Activated B cell treated with CpG ODN at 0.5 μM for 24 hours (primary cell): ENCODE data around the gene UBE2E1. TPM values are rescaled to one million over a fixed set of nuclear protein-coding genes. Genes with fewer than 3 reads are reported as not detected.

Experiments used
- ATAC-seq: fragments of 200-7000 bp; cut with Tn5 transposase; one replicate; pipeline ENCODE4 v1.10.0; 2021; ENCODE audit warnings: low read depth, mild to moderate bottlenecking, moderate library complexity
- CTCF ChIA-PET: fragments of 350-600 bp; sonication (Branson Sonifier 250); formaldehyde crosslinking; loops from one replicate; lab custom pipeline; 2021; ENCODE audit warnings: antibody characterized with exemption; lab: Charles Lee
- POLR2A ChIA-PET: fragments of 350-600 bp; sonication (Branson Sonifier 250); formaldehyde crosslinking; loops from one replicate; lab custom pipeline; 2021; ENCODE audit warnings: antibody characterized with exemption; lab: Charles Lee
- DNase-seq: peaks from one replicate; pipeline ENCODE4 v3.0.0; 2022
- H3K27ac Mint-ChIP-seq: one replicate; pipeline ENCODE4 v1.8.0; 2020; ENCODE audit warnings: mixed read lengths
- H3K27me3 Mint-ChIP-seq: one replicate; pipeline ENCODE4 v1.8.0; 2021; ENCODE audit warnings: mixed read lengths
- H3K36me3 Mint-ChIP-seq: one replicate; pipeline ENCODE4 v1.8.0; 2021; ENCODE audit warnings: low read depth, mixed read lengths
- H3K4me1 Mint-ChIP-seq: one replicate; pipeline ENCODE4 v1.8.0; 2021; ENCODE audit warnings: mixed read lengths
- H3K4me3 Mint-ChIP-seq: one replicate; pipeline ENCODE4 v1.8.0; 2020; ENCODE audit warnings: mild to moderate bottlenecking, mixed read lengths
- H3K9me3 Mint-ChIP-seq: one replicate; pipeline ENCODE4 v1.8.0; 2020; ENCODE audit warnings: mixed read lengths
- intact Hi-C: fragments of 100-400 bp; cut with micrococcal nuclease; formaldehyde crosslinking; loops from one replicate; pipeline ENCODE4 v1.15.1; 2024
- total RNA-seq: library from RNA; stranded (reverse); gene quantifications from 2 replicates; pipeline ENCODE4 v1.2.3, GENCODE V29; 2022
- TF ChIP-seq, protein P1 (sequence below): fragments of 200-600 bp; IDR thresholded peaks from one replicate; pipeline ENCODE4 v1.8.0; 2022; ENCODE audit warnings: antibody characterized with exemption, mild to moderate bottlenecking

UBE2E1 gene
- total RNA-seq, 1 donor from 2014 or later: 85.2 TPM

DNA sequence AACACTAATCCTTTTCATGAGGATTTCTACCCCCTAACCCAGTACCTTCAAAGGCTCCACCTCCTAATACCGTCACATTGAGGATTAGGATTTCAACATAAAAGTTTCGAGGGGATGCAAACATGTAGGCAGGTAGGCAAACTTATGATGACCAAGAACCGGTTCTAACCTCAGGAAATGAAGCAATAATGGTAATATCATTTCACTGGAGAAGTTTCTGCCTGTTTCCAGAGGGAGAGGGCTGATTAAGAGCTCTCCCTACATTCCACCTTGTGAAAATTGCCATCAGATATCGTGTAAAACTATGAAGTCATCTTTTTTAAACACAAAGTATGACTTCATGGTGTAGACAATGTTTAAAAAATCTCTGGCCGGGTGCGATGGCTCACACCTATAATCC is 79.5 kb downstream of the UBE2E1 start:
- H3K27me3 Mint-ChIP-seq: no peaks in the 10 kb centered on the region
- TF ChIP-seq, protein P1, sequence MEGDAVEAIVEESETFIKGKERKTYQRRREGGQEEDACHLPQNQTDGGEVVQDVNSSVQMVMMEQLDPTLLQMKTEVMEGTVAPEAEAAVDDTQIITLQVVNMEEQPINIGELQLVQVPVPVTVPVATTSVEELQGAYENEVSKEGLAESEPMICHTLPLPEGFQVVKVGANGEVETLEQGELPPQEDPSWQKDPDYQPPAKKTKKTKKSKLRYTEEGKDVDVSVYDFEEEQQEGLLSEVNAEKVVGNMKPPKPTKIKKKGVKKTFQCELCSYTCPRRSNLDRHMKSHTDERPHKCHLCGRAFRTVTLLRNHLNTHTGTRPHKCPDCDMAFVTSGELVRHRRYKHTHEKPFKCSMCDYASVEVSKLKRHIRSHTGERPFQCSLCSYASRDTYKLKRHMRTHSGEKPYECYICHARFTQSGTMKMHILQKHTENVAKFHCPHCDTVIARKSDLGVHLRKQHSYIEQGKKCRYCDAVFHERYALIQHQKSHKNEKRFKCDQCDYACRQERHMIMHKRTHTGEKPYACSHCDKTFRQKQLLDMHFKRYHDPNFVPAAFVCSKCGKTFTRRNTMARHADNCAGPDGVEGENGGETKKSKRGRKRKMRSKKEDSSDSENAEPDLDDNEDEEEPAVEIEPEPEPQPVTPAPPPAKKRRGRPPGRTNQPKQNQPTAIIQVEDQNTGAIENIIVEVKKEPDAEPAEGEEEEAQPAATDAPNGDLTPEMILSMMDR: no peak
- H3K27ac Mint-ChIP-seq: no peak overlapping the region
- ChIA-PET CTCF (no interaction called here), POLR2A (interaction anchor here (0.7 kb wide), 1 partner anchor 65 kb away, joined by 5 read pairs; no protein-coding TSS in a partner anchor)
- H3K4me1 Mint-ChIP-seq: peaks cover 18% of the 10 kb centered on the region
- intact Hi-C loops: loop anchor here (5.0 to 10.0 kb wide), 2 partner anchors 760 to 797 kb away; no protein-coding TSS in a partner anchor
- DNase-seq: no peak
- H3K4me3 Mint-ChIP-seq: no peak overlapping the region
- H3K36me3 Mint-ChIP-seq: peaks cover 21% of the 10 kb centered on the region
- H3K9me3 Mint-ChIP-seq: no peaks in the 10 kb centered on the region
- ATAC-seq: no peak

DNA sequence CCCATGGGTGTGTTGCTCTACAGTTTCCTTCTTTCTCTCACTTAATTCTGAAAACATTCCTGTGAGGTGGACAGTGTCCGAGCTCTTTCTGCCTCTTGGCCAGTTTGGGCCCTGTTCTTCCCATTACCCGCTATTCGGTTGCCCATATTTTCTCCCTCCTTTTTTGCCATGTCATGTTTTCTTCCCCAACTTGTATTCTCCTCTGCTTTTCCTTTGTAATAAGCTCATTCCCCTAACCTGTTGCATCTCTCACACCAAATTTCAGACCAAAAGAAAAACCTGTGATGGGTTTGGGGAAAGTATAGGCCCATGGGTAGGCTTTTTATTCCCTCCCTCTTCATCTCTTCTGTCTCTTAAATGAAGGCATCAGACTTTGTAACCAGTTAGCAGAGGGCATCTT is 80.6 kb downstream of the UBE2E1 start:
- Mint-ChIP-seq H3K27ac (no peak overlapping the region), H3K27me3 (no peaks in the 10 kb centered on the region), H3K36me3 (peaks cover 22% of the 10 kb centered on the region), H3K9me3 (no peaks in the 10 kb centered on the region), H3K4me1 (peaks cover 8% of the 10 kb centered on the region), H3K4me3 (no peak overlapping the region)
- intact Hi-C loops: loop anchor here (5.0 to 10.0 kb wide), 2 partner anchors 758 to 796 kb away; no protein-coding TSS in a partner anchor
- ChIA-PET POLR2A (no interaction called here), CTCF (interaction anchor here (1.1 kb wide), 1 partner anchor 351 kb away, joined by 3 read pairs; no protein-coding TSS in a partner anchor)
- ATAC-seq: no peak
- TF ChIP-seq, protein P1: no peak
- DNase-seq: no peak

DNA sequence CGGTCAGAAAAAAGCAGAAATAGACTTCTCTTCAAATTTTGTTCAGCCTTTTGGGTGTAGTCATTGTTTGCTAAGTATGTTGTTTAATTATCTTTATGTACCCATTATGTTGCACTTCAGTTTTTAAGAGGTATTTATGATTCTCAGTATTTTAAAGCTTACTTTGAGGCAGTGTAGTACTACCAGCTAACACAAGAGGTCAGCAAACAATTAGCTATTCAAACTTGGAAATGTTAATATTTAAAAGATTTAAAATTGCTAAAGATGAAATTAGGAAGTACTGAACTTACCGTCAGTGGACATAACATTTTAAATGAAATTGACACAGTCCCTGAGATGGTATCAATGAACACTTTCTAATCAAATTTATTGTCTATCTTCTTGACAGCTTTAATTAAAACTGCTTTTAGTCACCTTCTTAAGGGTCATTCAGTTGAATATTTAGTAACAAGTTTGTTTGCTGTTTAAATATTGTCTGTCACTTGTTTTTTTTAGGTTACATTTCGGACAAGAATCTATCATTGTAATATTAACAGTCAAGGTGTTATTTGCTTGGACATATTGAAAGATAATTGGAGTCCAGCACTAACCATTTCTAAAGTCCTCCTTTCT is 83.0 kb downstream of the UBE2E1 start:
- CTCF ChIA-PET: interaction anchor here (0.6 to 1.8 kb wide), 23 partner anchors 11 to 789 kb away, joined by 3 to 14 read pairs (median 4); partner anchors contain the start of genes NKIRAS1 and RPL15
- Mint-ChIP-seq H3K9me3 (no peaks in the 10 kb centered on the region), H3K27ac (no peak overlapping the region), H3K27me3 (no peaks in the 10 kb centered on the region), H3K4me1 (peaks cover 8% of the 10 kb centered on the region), H3K4me3 (no peak overlapping the region), H3K36me3 (peaks cover 26% of the 10 kb centered on the region)
- intact Hi-C loops: loop anchor here (1.0 to 10.0 kb wide), 8 partner anchors 29 to 794 kb away; partner anchors contain the start of genes NR1D2 and RPL15
- DNase-seq (no peak), ATAC-seq (peak; percentile 42)
- POLR2A ChIA-PET: interaction anchor here (1.0 kb wide), 1 partner anchor 28 kb away, joined by 7 read pairs; the partner anchor contains the start of genes NKIRAS1 and RPL15
- TF ChIP-seq, protein P1: peak; percentile 78

DNA sequence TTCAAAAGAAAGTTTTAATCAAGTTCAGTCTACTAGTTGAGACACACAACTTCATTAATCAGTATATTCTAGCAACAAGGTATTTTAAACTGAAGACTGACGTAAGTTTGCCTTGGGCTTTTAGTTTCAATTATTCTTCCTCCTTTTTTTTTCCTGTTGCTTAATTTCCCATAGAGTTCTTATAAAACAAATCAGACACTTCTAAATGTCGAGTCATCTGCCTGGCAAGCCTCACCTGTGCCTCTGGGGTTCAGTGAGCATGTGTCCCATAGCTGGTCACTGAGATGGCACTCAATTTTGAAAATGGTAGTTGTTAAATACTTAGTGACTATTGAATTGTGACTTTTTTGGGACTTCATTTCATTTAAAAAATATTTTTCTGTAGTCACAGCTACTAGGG is 83.6 kb downstream of the UBE2E1 start:
- TF ChIP-seq, protein P1: no peak
- DNase-seq: no peak
- Mint-ChIP-seq H3K4me1 (peaks cover 8% of the 10 kb centered on the region), H3K4me3 (no peak overlapping the region), H3K27me3 (no peaks in the 10 kb centered on the region), H3K27ac (no peak overlapping the region), H3K9me3 (no peaks in the 10 kb centered on the region), H3K36me3 (peaks cover 31% of the 10 kb centered on the region)
- intact Hi-C loops: loop anchor here (2.0 to 10.0 kb wide), 6 partner anchors 55 to 793 kb away; partner anchors contain the start of gene NR1D2
- ChIA-PET POLR2A (no interaction called here), CTCF (interaction anchor here (1.0 to 1.8 kb wide), 13 partner anchors 10 to 789 kb away, joined by 3 to 14 read pairs (median 4); partner anchors contain the start of genes NKIRAS1 and RPL15)
- ATAC-seq: no peak

DNA sequence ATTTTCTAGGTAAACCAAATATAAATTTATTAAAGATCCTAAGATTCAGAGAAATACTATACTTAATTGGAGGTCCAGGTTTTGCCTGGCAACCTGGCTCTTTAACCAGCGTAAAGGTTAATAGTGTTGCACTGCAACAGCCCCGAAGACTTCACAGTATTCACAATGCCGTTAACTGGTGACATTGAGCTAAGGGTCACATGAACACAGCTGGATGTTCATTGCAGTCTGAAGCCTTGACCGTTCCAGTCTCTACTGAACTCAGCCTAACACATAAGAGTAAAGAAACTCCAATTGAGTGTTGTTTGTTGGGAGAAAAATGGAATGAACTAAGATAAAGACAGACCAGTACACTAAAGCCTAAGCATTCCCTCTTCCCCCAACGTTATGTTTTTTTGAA is 84.2 kb downstream of the UBE2E1 start:
- CTCF ChIA-PET: interaction anchor here (1.5 to 1.7 kb wide), 3 partner anchors 110 to 347 kb away, joined by 3 to 7 read pairs (median 4); no protein-coding TSS in a partner anchor
- POLR2A ChIA-PET: no interaction called here
- TF ChIP-seq, protein P1: no peak
- H3K27me3 Mint-ChIP-seq: no peaks in the 10 kb centered on the region
- no peaks in the 10 kb centered on the region for H3K9me3 Mint-ChIP-seq
- H3K4me1 Mint-ChIP-seq: peaks cover 8% of the 10 kb centered on the region
- ATAC-seq: no peak
- no peak overlapping the region for H3K4me3 Mint-ChIP-seq
- H3K36me3 Mint-ChIP-seq: peaks cover 34% of the 10 kb centered on the region
- intact Hi-C loops: loop anchor here (2.0 to 10.0 kb wide), 6 partner anchors 55 to 792 kb away; partner anchors contain the start of gene NR1D2
- no peak for DNase-seq
- H3K27ac Mint-ChIP-seq: no peak overlapping the region
